ENCODE results near the gene CPA2.

The CPA2 gene

GRCh38 chr7:130303551-130303950, 36.9 kb downstream of the CPA2 start:
- TF ChIP-seq CTCF (IDR thresholded peaks at IDR 0.05; ENCODE audit: insufficient read depth, low read length, poor library complexity, severe bottlenecking) = no peak
- Histone ChIP-seq H3K36me3 (ENCODE audit: control insufficient read depth, insufficient read depth, low read length) (no peaks in the 10 kb centered on the region), H3K27me3 (replicated peaks; ENCODE audit: control insufficient read depth, insufficient read depth, low read length) (no peaks in the 10 kb centered on the region), H3K4me3 (replicated peaks; ENCODE audit: low read depth, low read length) (no peak overlapping the region)
- DNase-seq (ENCODE audit: extremely low read depth, insufficient read length) = no peak

GRCh38 chr7:130303982-130304381, 37.3 kb downstream of the CPA2 start:
- no peak for TF ChIP-seq CTCF (IDR thresholded peaks at IDR 0.05; ENCODE audit: insufficient read depth, low read length, poor library complexity, severe bottlenecking)
- no peaks in the 10 kb centered on the region for H3K27me3 ChIP-seq (replicated peaks; ENCODE audit: control insufficient read depth, insufficient read depth, low read length)
- H3K4me3 ChIP-seq (replicated peaks; ENCODE audit: low read depth, low read length) = no peak overlapping the region
- no peak for DNase-seq (ENCODE audit: extremely low read depth, insufficient read length)
- H3K36me3 ChIP-seq (ENCODE audit: control insufficient read depth, insufficient read depth, low read length) = no peaks in the 10 kb centered on the region

GRCh38 chr7:130304878-130305277, 38.2 kb downstream of the CPA2 start:
- DNase-seq (ENCODE audit: extremely low read depth, insufficient read length) = no peak
- TF ChIP-seq CTCF (IDR thresholded peaks at IDR 0.05; ENCODE audit: insufficient read depth, low read length, poor library complexity, severe bottlenecking) = no peak
- no peak overlapping the region for H3K4me3 ChIP-seq (replicated peaks; ENCODE audit: low read depth, low read length)

GRCh38 chr7:130305433-130306042, 38.9 kb downstream of the CPA2 start:
- DNase-seq (ENCODE audit: extremely low read depth, insufficient read length) = no peak
- TF ChIP-seq CTCF (IDR thresholded peaks at IDR 0.05; ENCODE audit: insufficient read depth, low read length, poor library complexity, severe bottlenecking) = no peak
- Histone ChIP-seq H3K4me3 (replicated peaks; ENCODE audit: low read depth, low read length) (no peak overlapping the region), H3K36me3 (ENCODE audit: control insufficient read depth, insufficient read depth, low read length) (no peaks in the 10 kb centered on the region), H3K27me3 (replicated peaks; ENCODE audit: control insufficient read depth, insufficient read depth, low read length) (no peaks in the 10 kb centered on the region)

More at GRCh38 chr7:130304878-130305277, 38.2 kb downstream of the CPA2 start:
- H3K36me3 ChIP-seq (ENCODE audit: control insufficient read depth, insufficient read depth, low read length) = no peaks in the 10 kb centered on the region
- no peaks in the 10 kb centered on the region for H3K27me3 ChIP-seq (replicated peaks; ENCODE audit: control insufficient read depth, insufficient read depth, low read length)

GRCh38 chr7:130309986-130310385, 43.3 kb downstream of the CPA2 start:
- H3K4me3 ChIP-seq (replicated peaks; ENCODE audit: low read depth, low read length) = no peak overlapping the region
- no peaks in the 10 kb centered on the region for H3K27me3 ChIP-seq (replicated peaks; ENCODE audit: control insufficient read depth, insufficient read depth, low read length)
- DNase-seq (ENCODE audit: extremely low read depth, insufficient read length) = peak; percentile 26
- H3K36me3 ChIP-seq (ENCODE audit: control insufficient read depth, insufficient read depth, low read length) = no peaks in the 10 kb centered on the region
- TF ChIP-seq CTCF (IDR thresholded peaks at IDR 0.05; ENCODE audit: insufficient read depth, low read length, poor library complexity, severe bottlenecking) = no peak

- no peak for TF ChIP-seq CTCF (IDR thresholded peaks at IDR 0.05; ENCODE audit: insufficient read depth, low read length, poor library complexity, severe bottlenecking)
- no peaks in the 10 kb centered on the region for H3K27me3 ChIP-seq (replicated peaks; ENCODE audit: control insufficient read depth, insufficient read depth, low read length)
- no peak overlapping the region for H3K4me3 ChIP-seq (replicated peaks; ENCODE audit: low read depth, low read length)
- H3K36me3 ChIP-seq (ENCODE audit: control insufficient read depth, insufficient read depth, low read length) = no peaks in the 10 kb centered on the region
- no peak for DNase-seq (ENCODE audit: extremely low read depth, insufficient read length)
These were observed 47.6 kb downstream of the CPA2 start for GRCh38 chr7:130314305-130314704.
